ENCODE data around the gene PRPSAP1. TPM values are rescaled to one million over a fixed set of nuclear protein-coding genes. Genes with fewer than 3 reads are reported as not detected.
A peak's percentile ranks its signal among the peaks of the same experiment; 100 is the strongest.

The PRPSAP1 gene
- total and polyA plus RNA-seq, 8 donors = 25.0 to 49.0 (median 38.4) TPM

DNA sequence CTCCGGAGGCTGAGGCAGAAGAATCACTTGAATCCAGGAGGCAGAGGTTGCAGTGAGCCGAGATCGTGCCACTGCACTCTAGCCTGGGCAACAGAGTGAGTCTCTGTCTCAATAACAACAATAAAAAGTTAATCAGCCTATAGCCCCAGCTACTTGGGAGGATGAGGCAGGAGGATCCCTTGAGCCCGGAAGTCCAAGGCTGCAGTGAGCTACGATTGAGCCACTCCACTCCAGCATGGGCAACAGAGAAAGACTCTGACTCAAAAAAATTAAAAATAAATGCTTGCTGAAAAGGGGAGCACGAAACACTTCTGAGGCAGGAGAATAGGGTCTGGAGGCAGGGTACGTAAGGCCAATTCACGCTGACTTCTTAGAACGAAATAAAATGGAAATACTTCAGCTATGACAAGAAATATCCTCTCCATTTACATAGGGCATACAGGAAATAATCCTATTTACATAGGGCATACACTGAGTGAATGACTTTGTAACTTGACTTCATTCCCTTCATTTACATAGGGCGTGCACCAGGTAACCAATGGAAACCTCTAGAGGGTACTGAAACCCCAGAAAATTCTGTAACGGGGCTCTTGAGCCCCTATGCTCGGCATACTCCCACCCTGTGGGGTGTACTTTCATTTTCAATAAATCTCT lies 3.2 kb upstream of the PRPSAP1 start:
- no peak overlapping the region for H3K4me3 ChIP-seq
- no peak for TF ChIP-seq POLR2A (IDR thresholded peaks at IDR 0.05)
- TF ChIP-seq, protein P1, sequence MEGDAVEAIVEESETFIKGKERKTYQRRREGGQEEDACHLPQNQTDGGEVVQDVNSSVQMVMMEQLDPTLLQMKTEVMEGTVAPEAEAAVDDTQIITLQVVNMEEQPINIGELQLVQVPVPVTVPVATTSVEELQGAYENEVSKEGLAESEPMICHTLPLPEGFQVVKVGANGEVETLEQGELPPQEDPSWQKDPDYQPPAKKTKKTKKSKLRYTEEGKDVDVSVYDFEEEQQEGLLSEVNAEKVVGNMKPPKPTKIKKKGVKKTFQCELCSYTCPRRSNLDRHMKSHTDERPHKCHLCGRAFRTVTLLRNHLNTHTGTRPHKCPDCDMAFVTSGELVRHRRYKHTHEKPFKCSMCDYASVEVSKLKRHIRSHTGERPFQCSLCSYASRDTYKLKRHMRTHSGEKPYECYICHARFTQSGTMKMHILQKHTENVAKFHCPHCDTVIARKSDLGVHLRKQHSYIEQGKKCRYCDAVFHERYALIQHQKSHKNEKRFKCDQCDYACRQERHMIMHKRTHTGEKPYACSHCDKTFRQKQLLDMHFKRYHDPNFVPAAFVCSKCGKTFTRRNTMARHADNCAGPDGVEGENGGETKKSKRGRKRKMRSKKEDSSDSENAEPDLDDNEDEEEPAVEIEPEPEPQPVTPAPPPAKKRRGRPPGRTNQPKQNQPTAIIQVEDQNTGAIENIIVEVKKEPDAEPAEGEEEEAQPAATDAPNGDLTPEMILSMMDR (IDR thresholded peaks at IDR 0.05) = no peak
- no peak for TF ChIP-seq EP300 (IDR thresholded peaks at IDR 0.05)
- no peak for TF ChIP-seq POLR2AphosphoS5 (IDR thresholded peaks at IDR 0.05)
- intact Hi-C loops (cut with DNase I; ENCODE audit: low total_unique reads) = no loop called here
- WGBS, 5 donors = 37 to 61% (median 52%) methylated on average over 12 of the region's 12 CpGs
- H3K4me1 ChIP-seq = peaks cover 8 to 26% (median 25%) of the 10 kb centered on the region in 4 donors
- DNase-seq = peak in 1 of 2 donors; percentile 44
- no peaks in the 10 kb centered on the region for H3K27me3 ChIP-seq
- peak overlapping the region in 2 of 5 donors; percentile 7 to 19 for H3K27ac ChIP-seq
- no peaks in the 10 kb centered on the region for H3K9me3 ChIP-seq
- H3K36me3 ChIP-seq = no peaks in the 10 kb centered on the region

DNA sequence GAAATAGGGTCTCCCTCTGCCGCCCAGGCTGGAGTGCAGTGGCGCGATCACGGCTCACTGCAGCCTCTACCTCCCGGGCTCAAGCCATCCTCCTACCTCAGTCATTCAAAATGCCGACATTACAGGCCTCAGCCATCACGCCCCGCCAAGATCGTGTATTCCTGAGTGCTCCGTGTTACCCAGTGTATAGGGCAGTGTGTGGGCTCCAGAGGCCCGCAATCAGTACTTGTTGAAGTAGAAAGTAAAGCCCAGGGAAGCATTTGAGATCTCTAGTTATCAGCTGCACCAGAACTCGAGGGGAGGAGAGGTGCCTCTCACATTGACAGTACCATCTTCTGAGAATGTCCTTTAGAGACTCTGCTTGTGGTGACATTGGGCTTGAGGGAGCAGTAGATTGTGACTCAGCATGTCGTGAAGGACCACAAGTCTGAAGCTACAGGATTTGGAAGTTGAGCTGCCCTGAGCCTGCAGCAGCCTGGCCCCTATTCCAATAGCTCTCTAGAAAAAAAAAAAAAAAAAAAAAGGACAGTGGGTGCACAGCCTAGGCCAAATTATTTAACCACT lies 1.1 kb upstream of the PRPSAP1 start:
- Histone ChIP-seq H3K4me3 (peak overlapping the region in 3 of 4 donors; percentile 75 to 99 (median 81)), H3K27ac (no peak overlapping the region), H3K27me3 (no peaks in the 10 kb centered on the region), H3K9me3 (no peaks in the 10 kb centered on the region), H3K36me3 (no peaks in the 10 kb centered on the region), H3K4me1 (peaks cover 11 to 34% (median 28%) of the 10 kb centered on the region in 4 donors)
- intact Hi-C loops (cut with DNase I; ENCODE audit: low total_unique reads) = no loop called here
- TF ChIP-seq, protein P1 (IDR thresholded peaks at IDR 0.05) = no peak
- TF ChIP-seq EP300 (IDR thresholded peaks at IDR 0.05) (no peak), POLR2A (IDR thresholded peaks at IDR 0.05) (no peak), POLR2AphosphoS5 (IDR thresholded peaks at IDR 0.05) (no peak)
- DNase-seq = no peak
- 45 to 57% (median 53%) methylated on average over 13 of the region's 13 CpGs for WGBS, 5 donors

DNA sequence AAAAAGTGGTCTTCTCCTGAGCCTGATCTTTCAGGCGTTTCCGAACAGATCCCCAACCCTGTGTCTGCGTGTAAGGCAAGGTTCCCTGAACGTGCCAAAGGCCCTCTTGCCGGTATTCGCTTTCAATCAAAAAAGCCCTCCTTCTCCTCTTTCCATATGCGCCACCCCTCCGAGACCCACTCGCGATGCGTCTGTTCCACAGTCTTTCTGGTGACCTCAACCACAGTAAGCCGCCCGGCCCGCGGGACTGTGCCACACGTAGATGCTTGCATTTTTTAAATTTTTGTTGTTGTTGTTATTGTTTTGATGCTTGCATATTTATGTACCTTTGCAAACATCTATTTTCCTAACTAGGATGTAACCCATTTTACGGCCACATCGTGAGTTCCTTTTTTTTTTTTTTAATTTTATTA lies 607 bp upstream of the PRPSAP1 start:
- peaks cover 11 to 34% (median 28%) of the 10 kb centered on the region in 4 donors for H3K4me1 ChIP-seq
- H3K4me3 ChIP-seq = peak overlapping the region; percentile 75 to 99 (median 87)
- H3K27ac ChIP-seq = peak overlapping the region; percentile 89 to 96 (median 92)
- H3K9me3 ChIP-seq = no peaks in the 10 kb centered on the region
- DNase-seq = no peak
- H3K27me3 ChIP-seq = no peaks in the 10 kb centered on the region
- no peaks in the 10 kb centered on the region for H3K36me3 ChIP-seq
- WGBS, 5 donors = 0 to 3% (median 1%) methylated on average over 18 of the region's 18 CpGs
- TF ChIP-seq, protein P1 (IDR thresholded peaks at IDR 0.05) = no peak
- TF ChIP-seq POLR2A (IDR thresholded peaks at IDR 0.05) (no peak), POLR2AphosphoS5 (IDR thresholded peaks at IDR 0.05) (no peak), EP300 (IDR thresholded peaks at IDR 0.05) (no peak)
- intact Hi-C loops (cut with DNase I; ENCODE audit: low total_unique reads) = no loop called here

DNA sequence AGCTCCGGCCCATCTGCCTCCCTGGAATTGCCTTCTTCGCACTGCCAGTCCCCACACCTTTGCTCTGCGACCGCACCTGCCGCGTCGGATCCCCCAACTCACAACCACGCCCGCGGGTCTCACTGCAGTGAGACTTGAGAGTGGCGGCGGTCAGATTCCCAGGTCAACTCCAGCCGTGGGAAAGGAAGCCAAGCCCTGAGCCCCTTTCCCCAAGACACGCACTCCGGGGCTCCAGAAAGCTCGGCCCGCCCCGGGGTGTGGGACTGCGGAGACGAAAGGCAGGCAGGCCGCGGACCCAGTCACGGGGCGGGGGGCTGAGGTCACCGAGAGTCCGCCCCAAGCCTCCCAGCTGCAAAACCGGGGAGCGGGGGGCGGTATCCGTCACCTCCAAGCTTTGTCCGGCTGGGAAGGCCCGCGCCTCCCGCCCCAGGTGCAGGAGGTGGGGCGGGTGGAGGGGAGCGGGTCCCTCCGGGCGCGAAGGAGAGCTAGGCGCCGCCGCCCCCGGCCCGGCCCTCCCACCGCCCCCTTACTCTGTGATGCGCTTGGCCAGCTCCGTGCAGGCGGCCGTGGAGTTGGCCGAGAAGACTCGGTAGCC lies 615 bp downstream of the PRPSAP1 start:
- peak overlapping the region; percentile 89 to 96 (median 92) for H3K27ac ChIP-seq
- H3K9me3 ChIP-seq = no peaks in the 10 kb centered on the region
- TF ChIP-seq, protein P1 (IDR thresholded peaks at IDR 0.05) = no peak
- TF ChIP-seq POLR2AphosphoS5 (IDR thresholded peaks at IDR 0.05) = no peak
- no peak for TF ChIP-seq EP300 (IDR thresholded peaks at IDR 0.05)
- TF ChIP-seq POLR2A (IDR thresholded peaks at IDR 0.05) = no peak
- peak overlapping the region; percentile 75 to 99 (median 87) for H3K4me3 ChIP-seq
- H3K36me3 ChIP-seq = peaks cover 2 to 4% (median 2%) of the 10 kb centered on the region in 4 donors
- intact Hi-C loops (cut with DNase I; ENCODE audit: low total_unique reads) = no loop called here
- WGBS, 5 donors = 0 to 2% (median 1%) methylated on average over 23 to 51 of the region's 51 CpGs; no CpG with 5 or more reads in 1 of the 5 donors
- no peaks in the 10 kb centered on the region for H3K27me3 ChIP-seq
- H3K4me1 ChIP-seq = peaks cover 11 to 34% (median 28%) of the 10 kb centered on the region in 4 donors
- peak; percentile 34 to 69 for DNase-seq
